HL-60 (cell line): ENCODE results near the gene KCNQ5.
A peak's percentile ranks its signal among the peaks of the same experiment; 100 is the strongest.

ENCODE experiments used
- CTCF ChIP-seq: IDR thresholded peaks from one replicate; pipeline ENCODE4 v1.5.1; 2011; ENCODE audit warnings: low read length, control low read depth, inconsistent platforms; ENCODE audit not compliant: insufficient read depth
- GABPA ChIP-seq: IDR thresholded peaks from 2 replicates; pipeline ENCODE4 v1.6.1; 2012; ENCODE audit warnings: low read depth
- POLR2AphosphoS5 ChIP-seq: IDR thresholded peaks from 2 replicates; pipeline ENCODE4 v1.6.1; 2012; ENCODE audit warnings: low read depth
- REST ChIP-seq: IDR thresholded peaks from 2 replicates; pipeline ENCODE4 v1.6.1; 2012; ENCODE audit warnings: low read depth; ENCODE audit not compliant: insufficient replicate concordance
- SPI1 ChIP-seq: IDR thresholded peaks from 2 replicates; pipeline ENCODE4 v1.6.1; 2012; ENCODE audit warnings: low read depth, mild to moderate bottlenecking, borderline replicate concordance

GRCh38 chr6:73028124-73028766 lies 406.4 kb downstream of the KCNQ5 start:
- TF ChIP-seq CTCF: no peak
- TF ChIP-seq REST: no peak
- no peak for TF ChIP-seq POLR2AphosphoS5
- TF ChIP-seq GABPA: no peak
- TF ChIP-seq SPI1: peak; percentile 14; the same call in 1 of the 2 replicates
